Lower leg skin (tissue), 3 donors: ENCODE measurements around the gene ESPN.

Experiments used
- CTCF ChIP-seq, 3 donors: fragments of 450-650 bp; IDR thresholded peaks; one replicate each; pipeline ENCODE4 v1.5.1; 2016; ENCODE audit warnings: antibody characterized with exemption in 3 of 3, mild to moderate bottlenecking in 3 of 3, moderate library complexity in 2 of 3
- POLR2A ChIP-seq, 2 donors: fragments of 450-650 bp; IDR thresholded peaks; one replicate each; pipeline ENCODE4 v1.6.1; 2016 to 2017; ENCODE audit warnings: antibody characterized with exemption in 2 of 2, mild to moderate bottlenecking in 1 of 2, moderate library complexity in 1 of 2

GRCh38 chr1:6497215-6497866 is 72.8 kb downstream of the ESPN start:
- TF ChIP-seq CTCF (IDR thresholded peaks at IDR 0.05): no peak
- no peak for TF ChIP-seq POLR2A (IDR thresholded peaks at IDR 0.05)
